NB4 (cell line): Measurements from ENCODE around the gene HIRA.

ENCODE experiments used
- CTCF ChIP-seq: IDR thresholded peaks from one replicate; pipeline ENCODE4 v1.5.1; 2012; ENCODE audit warnings: low read depth, low read length
- POLR2A ChIP-seq: IDR thresholded peaks from 2 replicates; pipeline ENCODE4 v1.6.1; 2011; ENCODE audit warnings: mild to moderate bottlenecking; ENCODE audit not compliant: insufficient read length; ENCODE audit errors: extremely low read depth

- TF ChIP-seq CTCF (no peak), POLR2A (no peak)
Observed at GRCh38 chr22:19464975-19465374, 33.4 kb upstream of the HIRA start.
